ENCODE results near the gene REEP1.

DNA sequence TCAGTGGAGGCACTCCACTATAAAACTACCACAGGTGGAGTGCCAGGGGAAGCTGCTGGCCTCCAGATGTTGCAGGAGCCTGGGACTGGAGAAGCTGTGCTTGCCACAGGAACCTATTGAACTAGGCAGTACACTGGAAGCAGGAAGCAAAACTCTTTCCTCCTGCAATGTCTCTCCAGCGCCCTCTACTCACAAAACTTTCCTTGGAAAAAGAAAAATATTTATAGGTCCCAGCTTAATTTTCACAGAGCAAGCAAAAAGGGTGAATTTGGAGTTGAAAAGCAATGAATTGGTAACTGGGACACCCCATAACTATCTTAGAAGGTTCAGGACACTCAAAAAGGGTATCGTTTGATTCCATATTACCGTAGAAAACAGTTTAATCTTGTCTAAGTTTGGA is 33.2 kb upstream of the REEP1 start:
- TF ChIP-seq, protein P1, sequence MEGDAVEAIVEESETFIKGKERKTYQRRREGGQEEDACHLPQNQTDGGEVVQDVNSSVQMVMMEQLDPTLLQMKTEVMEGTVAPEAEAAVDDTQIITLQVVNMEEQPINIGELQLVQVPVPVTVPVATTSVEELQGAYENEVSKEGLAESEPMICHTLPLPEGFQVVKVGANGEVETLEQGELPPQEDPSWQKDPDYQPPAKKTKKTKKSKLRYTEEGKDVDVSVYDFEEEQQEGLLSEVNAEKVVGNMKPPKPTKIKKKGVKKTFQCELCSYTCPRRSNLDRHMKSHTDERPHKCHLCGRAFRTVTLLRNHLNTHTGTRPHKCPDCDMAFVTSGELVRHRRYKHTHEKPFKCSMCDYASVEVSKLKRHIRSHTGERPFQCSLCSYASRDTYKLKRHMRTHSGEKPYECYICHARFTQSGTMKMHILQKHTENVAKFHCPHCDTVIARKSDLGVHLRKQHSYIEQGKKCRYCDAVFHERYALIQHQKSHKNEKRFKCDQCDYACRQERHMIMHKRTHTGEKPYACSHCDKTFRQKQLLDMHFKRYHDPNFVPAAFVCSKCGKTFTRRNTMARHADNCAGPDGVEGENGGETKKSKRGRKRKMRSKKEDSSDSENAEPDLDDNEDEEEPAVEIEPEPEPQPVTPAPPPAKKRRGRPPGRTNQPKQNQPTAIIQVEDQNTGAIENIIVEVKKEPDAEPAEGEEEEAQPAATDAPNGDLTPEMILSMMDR (IDR thresholded peaks at IDR 0.05) = no peak
- TF ChIP-seq POLR2A (IDR thresholded peaks at IDR 0.05) = no peak

All from uterus (tissue), 2 donors.